ENCODE measurements around the gene MADD. TPM values are rescaled to one million over a fixed set of nuclear protein-coding genes. Genes with fewer than 3 reads are reported as not detected.

The MADD gene
- total and polyA plus RNA-seq, 10 of the 15 experiments (the other 5 are each of a cell fraction or from before 2014, with no cell fraction given): 0.47 to 35.4 (median 17.6) TPM

DNA sequence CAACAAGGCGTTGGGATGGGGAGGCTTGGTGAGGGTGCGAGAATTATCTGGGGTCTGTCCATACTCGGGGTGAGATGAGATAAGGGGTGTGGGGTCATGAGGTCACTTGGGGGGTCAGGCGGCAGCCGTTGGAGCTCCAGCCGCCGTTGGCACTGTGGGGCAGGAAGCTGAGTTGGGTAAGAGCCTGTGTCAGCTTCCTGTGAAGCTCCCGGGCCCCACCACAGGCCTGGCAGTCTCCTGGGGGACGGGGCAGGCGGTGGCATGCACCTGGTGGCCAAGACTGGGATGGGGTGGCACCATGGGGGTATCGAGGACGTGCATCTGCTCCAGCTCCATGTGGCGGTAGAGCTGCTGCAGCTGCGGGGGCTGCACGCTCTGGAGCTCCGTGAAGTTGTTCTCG, 89.7 kb downstream of the MADD start:
- no peak overlapping the region for H3K9ac ChIP-seq (ENCODE audit: control insufficient read depth, insufficient read depth, low read length)
- in situ Hi-C loops (cut with MboI): no loop called here
- BruUV-seq (replicated peaks): no TSS peak
- intact Hi-C loops (cut with micrococcal nuclease; ENCODE audit: unreplicated experiment): no loop called here
- no peaks in the 10 kb centered on the region; the same call in 2 of the 3 replicates for H3K9me3 ChIP-seq (replicated peaks; ENCODE audit: control insufficient read depth, insufficient read depth, low read length)
- DNase-seq (ENCODE audit: low read depth, low spot score): no peak
- ATAC-seq: no peak
- TF ChIP-seq, protein P1, sequence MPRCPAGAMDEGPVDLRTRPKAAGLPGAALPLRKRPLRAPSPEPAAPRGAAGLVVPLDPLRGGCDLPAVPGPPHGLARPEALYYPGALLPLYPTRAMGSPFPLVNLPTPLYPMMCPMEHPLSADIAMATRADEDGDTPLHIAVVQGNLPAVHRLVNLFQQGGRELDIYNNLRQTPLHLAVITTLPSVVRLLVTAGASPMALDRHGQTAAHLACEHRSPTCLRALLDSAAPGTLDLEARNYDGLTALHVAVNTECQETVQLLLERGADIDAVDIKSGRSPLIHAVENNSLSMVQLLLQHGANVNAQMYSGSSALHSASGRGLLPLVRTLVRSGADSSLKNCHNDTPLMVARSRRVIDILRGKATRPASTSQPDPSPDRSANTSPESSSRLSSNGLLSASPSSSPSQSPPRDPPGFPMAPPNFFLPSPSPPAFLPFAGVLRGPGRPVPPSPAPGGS (IDR thresholded peaks at IDR 0.05; ENCODE audit: borderline replicate concordance, insufficient read depth, low read depth, low read length, poor library complexity, severe bottlenecking): no peak
- TF ChIP-seq POLR2A (IDR thresholded peaks at IDR 0.05; ENCODE audit: low read depth, low read length) (no peak), SPI1 (IDR thresholded peaks at IDR 0.05; ENCODE audit: borderline replicate concordance, insufficient read depth, low read depth, low read length) (no peak)
- no peak overlapping the region for H2AFZ ChIP-seq (ENCODE audit: control insufficient read depth, low read depth, low read length)
- H3K79me2 ChIP-seq (ENCODE audit: control insufficient read depth, insufficient read depth, low read length): no peaks in the 10 kb centered on the region; the same call in 1 of the 2 replicates
- no peaks in the 10 kb centered on the region for H3K27me3 ChIP-seq (replicated peaks in 1 of 2; ENCODE audit: control insufficient read depth in 2 of 2, insufficient read depth in 2 of 2, low read length in 1 of 2)
- H3K4me3 ChIP-seq: no peak overlapping the region
- ChIA-PET SMC1A (ENCODE audit: uncharacterized antibody, unreplicated experiment) (no interaction called here), POLR2A (interaction anchor here (1.2 kb wide), 1 partner anchor 145 kb away, joined by 3 read pairs; the partner anchor contains the start of gene DDB2), CTCF (interaction anchor here (1.6 kb wide), 1 partner anchor 15 kb away, joined by 8 read pairs; no protein-coding TSS in a partner anchor), RAD21 (ENCODE audit: unreplicated experiment) (no interaction called here)
- peaks cover 3% of the 10 kb centered on the region in 2 experiments; a peak in 3 of 4 replicates for H3K36me3 ChIP-seq (ENCODE audit: control insufficient read depth in 2 of 2, insufficient read depth in 2 of 2, low read length in 1 of 2)
- FAIRE-seq: no peak
- H3K4me2 ChIP-seq (ENCODE audit: control insufficient read depth, insufficient read depth): no peak overlapping the region
- H4K20me1 ChIP-seq (ENCODE audit: control insufficient read depth, insufficient read depth): no peaks in the 10 kb centered on the region
- no peaks in the 10 kb centered on the region for H3K4me1 ChIP-seq (ENCODE audit: control insufficient read depth, insufficient read depth, low read length)
- 89% methylated on average over 17 of the region's 17 CpGs for WGBS (ENCODE audit: insufficient coverage, insufficient replicate concordance, low lambda C conversion rate, missing lambda C conversion rate)
- no peak overlapping the region for H3K27ac ChIP-seq (ENCODE audit: control insufficient read depth, insufficient read depth)

DNA sequence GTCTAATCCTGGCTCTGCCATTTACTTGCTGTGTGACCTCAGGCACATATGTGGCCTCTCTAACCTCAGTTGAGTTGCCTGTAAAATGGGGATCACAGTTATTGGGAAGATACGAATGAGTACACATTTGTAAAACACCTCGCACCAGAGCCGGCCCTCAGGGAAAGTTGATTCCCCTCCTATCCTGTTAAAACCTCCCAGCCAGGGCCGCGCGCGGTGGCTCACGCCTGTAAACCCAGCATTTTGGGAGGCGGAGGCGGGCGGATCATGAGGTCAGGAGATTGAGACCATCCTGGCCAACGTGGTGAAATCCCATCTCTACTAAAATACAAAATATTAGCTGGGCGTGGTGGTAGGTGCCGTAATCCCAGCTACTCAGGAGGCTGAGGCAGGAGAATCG, 90.4 kb downstream of the MADD start:
- Histone ChIP-seq H3K36me3 (ENCODE audit: control insufficient read depth in 2 of 2, insufficient read depth in 2 of 2, low read length in 1 of 2) (peaks cover 3% of the 10 kb centered on the region in 2 experiments; a peak in 2 of 4 replicates), H3K27me3 (replicated peaks in 1 of 2; ENCODE audit: control insufficient read depth in 2 of 2, insufficient read depth in 2 of 2, low read length in 1 of 2) (no peaks in the 10 kb centered on the region), H3K4me3 (no peak overlapping the region), H3K4me1 (ENCODE audit: control insufficient read depth, insufficient read depth, low read length) (no peaks in the 10 kb centered on the region), H3K4me2 (ENCODE audit: control insufficient read depth, insufficient read depth) (no peak overlapping the region), H2AFZ (ENCODE audit: control insufficient read depth, low read depth, low read length) (no peak overlapping the region), H3K9ac (ENCODE audit: control insufficient read depth, insufficient read depth, low read length) (no peak overlapping the region), H3K27ac (ENCODE audit: control insufficient read depth, insufficient read depth) (no peak overlapping the region), H4K20me1 (ENCODE audit: control insufficient read depth, insufficient read depth) (no peaks in the 10 kb centered on the region), H3K9me3 (replicated peaks; ENCODE audit: control insufficient read depth, insufficient read depth, low read length) (no peaks in the 10 kb centered on the region; the same call in 2 of the 3 replicates), H3K79me2 (ENCODE audit: control insufficient read depth, insufficient read depth, low read length) (peaks cover 2% of the 10 kb centered on the region)
- ChIA-PET CTCF (interaction anchor here (1.6 kb wide), 1 partner anchor 14 kb away, joined by 8 read pairs; no protein-coding TSS in a partner anchor), SMC1A (ENCODE audit: uncharacterized antibody, unreplicated experiment) (interaction anchor here (0.9 kb wide), 1 partner anchor 14 kb away, joined by 3 read pairs; no protein-coding TSS in a partner anchor), RAD21 (ENCODE audit: unreplicated experiment) (no interaction called here), POLR2A (interaction anchor here (1.2 kb wide), 1 partner anchor 145 kb away, joined by 3 read pairs; the partner anchor contains the start of gene DDB2)
- no peak for TF ChIP-seq ASH2L (IDR thresholded peaks at IDR 0.05; ENCODE audit: borderline replicate concordance, low read depth)
- TF ChIP-seq SMAD1 (IDR thresholded peaks at IDR 0.05; ENCODE audit: low read depth, partially characterized antibody): no peak
- TF ChIP-seq FOXM1 (IDR thresholded peaks at IDR 0.05; ENCODE audit: low read depth, low read length): no peak
- TF ChIP-seq PAX5 (IDR thresholded peaks at IDR 0.05; ENCODE audit: borderline replicate concordance, low read depth, low read length): no peak
- TF ChIP-seq STAT1 (conservative IDR thresholded peaks at IDR 0.05): no peak
- TF ChIP-seq CBFB (IDR thresholded peaks at IDR 0.05; ENCODE audit: low read depth): no peak
- TF ChIP-seq, protein P2, sequence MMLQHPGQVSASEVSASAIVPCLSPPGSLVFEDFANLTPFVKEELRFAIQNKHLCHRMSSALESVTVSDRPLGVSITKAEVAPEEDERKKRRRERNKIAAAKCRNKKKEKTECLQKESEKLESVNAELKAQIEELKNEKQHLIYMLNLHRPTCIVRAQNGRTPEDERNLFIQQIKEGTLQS (IDR thresholded peaks at IDR 0.05; ENCODE audit: borderline replicate concordance, extremely low read depth, low read depth, low read length): no peak
- TF ChIP-seq, protein P3, sequence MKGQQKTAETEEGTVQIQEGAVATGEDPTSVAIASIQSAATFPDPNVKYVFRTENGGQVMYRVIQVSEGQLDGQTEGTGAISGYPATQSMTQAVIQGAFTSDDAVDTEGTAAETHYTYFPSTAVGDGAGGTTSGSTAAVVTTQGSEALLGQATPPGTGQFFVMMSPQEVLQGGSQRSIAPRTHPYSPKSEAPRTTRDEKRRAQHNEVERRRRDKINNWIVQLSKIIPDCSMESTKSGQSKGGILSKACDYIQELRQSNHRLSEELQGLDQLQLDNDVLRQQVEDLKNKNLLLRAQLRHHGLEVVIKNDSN (IDR thresholded peaks at IDR 0.05; ENCODE audit: borderline replicate concordance, extremely low read length, insufficient read depth, low read depth, low read length): no peak
- DNase-seq (ENCODE audit: low read depth, low spot score): no peak
- intact Hi-C loops (cut with micrococcal nuclease; ENCODE audit: unreplicated experiment): no loop called here
- FAIRE-seq: no peak
- no TSS peak for BruUV-seq (replicated peaks)
- no peak for ATAC-seq
- WGBS (ENCODE audit: insufficient coverage, insufficient replicate concordance, low lambda C conversion rate, missing lambda C conversion rate): 87% methylated on average over 15 of the region's 15 CpGs
- in situ Hi-C loops (cut with MboI): no loop called here

Measured in GM12878 (cell line).